Activated CD8-positive, alpha-beta T cell treated with anti-CD3 and anti-CD28 coated beads, Interleukin-2, amount 10 ng/mL, durations not matched to agents 7 days and 5 days (primary cell): Measurements from ENCODE around the gene DENND2D. TPM values are rescaled to one million over a fixed set of nuclear protein-coding genes. Genes with fewer than 3 reads are reported as not detected.
A peak's percentile ranks its signal among the peaks of the same experiment; 100 is the strongest.

ENCODE experiments used
- ATAC-seq: fragments of 150-1000 bp; cut with Tn5 transposase; one replicate; pipeline ENCODE4 v1.10.0; 2021; ENCODE audit warnings: moderate library complexity
- CTCF ChIA-PET: fragments of 350-600 bp; sonication (Branson Sonifier 250); formaldehyde crosslinking; loops from one replicate; lab custom pipeline; 2021; ENCODE audit warnings: antibody characterized with exemption; lab: Charles Lee
- POLR2A ChIA-PET: fragments of 350-600 bp; sonication (Branson Sonifier 250); formaldehyde crosslinking; loops from one replicate; lab custom pipeline; 2021; ENCODE audit warnings: antibody characterized with exemption; lab: Charles Lee
- DNase-seq: peaks from one replicate; pipeline ENCODE4 v3.0.0-alpha.2; 2020
- H3K27ac Mint-ChIP-seq: one replicate; pipeline ENCODE4 v1.8.0; 2021; ENCODE audit warnings: mild to moderate bottlenecking, mixed read lengths
- H3K27me3 Mint-ChIP-seq: one replicate; pipeline ENCODE4 v1.8.0; 2021; ENCODE audit warnings: low read depth, mixed read lengths
- H3K36me3 Mint-ChIP-seq: one replicate; pipeline ENCODE4 v1.8.0; 2021; ENCODE audit warnings: low read depth, mixed read lengths
- H3K4me1 Mint-ChIP-seq: one replicate; pipeline ENCODE4 v1.8.0; 2021; ENCODE audit warnings: low read depth, mixed read lengths
- H3K4me3 Mint-ChIP-seq: one replicate; pipeline ENCODE4 v1.8.0; 2021; ENCODE audit warnings: mild to moderate bottlenecking, mixed read lengths
- H3K9me3 Mint-ChIP-seq: one replicate; pipeline ENCODE4 v1.8.0; 2022; ENCODE audit warnings: mixed read lengths; ENCODE audit not compliant: insufficient read depth
- total RNA-seq, 2 experiments: library from RNA; stranded (reverse); gene quantifications; one replicate each; pipeline ENCODE4 v1.2.3, GENCODE V29; 2021

DENND2D gene
- total RNA-seq, result 100 to 1,000 TPM; 262 to 275 TPM

GRCh38 chr1:111199881-111200801 is at the start of gene DENND2D:
Gene DENND2D, minus strand, starts transcription at chr1:111200646. Its CDS starts 187 bp downstream, at chr1:111200459.
- DNase-seq, result peak; percentile 78
- Mint-ChIP-seq H3K9me3 (no peaks in the 10 kb centered on the region), H3K4me3 (peak within 1 kb of the TSS; percentile 99), H3K27ac (peak within 1 kb of the TSS; percentile 99), H3K36me3 (peaks cover 65% of the 10 kb centered on the region), H3K4me1 (peaks cover 55% of the 10 kb centered on the region), H3K27me3 (no peaks in the 10 kb centered on the region)
- POLR2A ChIA-PET, result interaction anchor here (0.6 to 10.4 kb wide), 16 partner anchors 8 to 393 kb away, joined by 3 to 570 read pairs (median 4); partner anchors contain the start of genes CEPT1, CHI3L2 and DRAM2
- peak; percentile 37 for ATAC-seq
- CTCF ChIA-PET, result interaction anchor here (0.6 to 14.9 kb wide), 11 partner anchors 9 to 547 kb away, joined by 3 to 528 read pairs (median 3); partner anchors contain the start of genes CEPT1, CHI3L2 and DRAM2

GRCh38 chr1:111249960-111250359 is 49.5 kb upstream of the DENND2D start:
- ATAC-seq (no peak), DNase-seq (no peak)
- no peaks in the 10 kb centered on the region for H3K36me3 Mint-ChIP-seq
- H3K4me3 Mint-ChIP-seq, result no peak overlapping the region
- no peaks in the 10 kb centered on the region for H3K27me3 Mint-ChIP-seq
- H3K4me1 Mint-ChIP-seq, result peaks cover 11% of the 10 kb centered on the region
- H3K27ac Mint-ChIP-seq, result no peak overlapping the region
- CTCF ChIA-PET, result interaction anchor here (1.3 to 2.0 kb wide), 2 partner anchors 192 to 219 kb away, joined by 3 to 7 read pairs; no protein-coding TSS in a partner anchor
- POLR2A ChIA-PET, result no interaction called here
- H3K9me3 Mint-ChIP-seq, result no peaks in the 10 kb centered on the region

GRCh38 chr1:111247125-111247838 is 46.8 kb upstream of the DENND2D start:
- H3K36me3 Mint-ChIP-seq, result peaks cover 14% of the 10 kb centered on the region
- ATAC-seq (no peak), DNase-seq (no peak)
- H3K4me3 Mint-ChIP-seq, result no peak overlapping the region
- H3K27me3 Mint-ChIP-seq, result no peaks in the 10 kb centered on the region
- no peak overlapping the region for H3K27ac Mint-ChIP-seq
- peaks cover 11% of the 10 kb centered on the region for H3K4me1 Mint-ChIP-seq
- ChIA-PET CTCF (interaction anchor here (1.0 kb wide), 1 partner anchor 12 kb away, joined by 3 read pairs; no protein-coding TSS in a partner anchor), POLR2A (no interaction called here)
- H3K9me3 Mint-ChIP-seq, result no peaks in the 10 kb centered on the region

- H3K4me3 Mint-ChIP-seq, result no peak overlapping the region
- H3K27ac Mint-ChIP-seq, result no peak overlapping the region
- DNase-seq, result no peak
- no peaks in the 10 kb centered on the region for H3K4me1 Mint-ChIP-seq
- no peaks in the 10 kb centered on the region for H3K27me3 Mint-ChIP-seq
- ChIA-PET POLR2A (interaction anchor here (0.5 kb wide), 1 partner anchor 46 kb away, joined by 3 read pairs; no protein-coding TSS in a partner anchor), CTCF (no interaction called here)
- H3K9me3 Mint-ChIP-seq, result no peaks in the 10 kb centered on the region
- no peak for ATAC-seq
- H3K36me3 Mint-ChIP-seq, result peaks cover 41% of the 10 kb centered on the region
Observed at GRCh38 chr1:111242805-111243523, 42.5 kb upstream of the DENND2D start.

GRCh38 chr1:111241797-111242196 is 41.4 kb upstream of the DENND2D start:
- H3K36me3 Mint-ChIP-seq, result peaks cover 53% of the 10 kb centered on the region
- ChIA-PET CTCF (interaction anchor here (0.7 kb wide), 1 partner anchor 230 kb away, joined by 3 read pairs; no protein-coding TSS in a partner anchor), POLR2A (no interaction called here)
- H3K27me3 Mint-ChIP-seq, result no peaks in the 10 kb centered on the region
- ATAC-seq (no peak), DNase-seq (no peak)
- H3K27ac Mint-ChIP-seq, result no peak overlapping the region
- H3K4me1 Mint-ChIP-seq, result no peaks in the 10 kb centered on the region
- H3K4me3 Mint-ChIP-seq, result no peak overlapping the region
- H3K9me3 Mint-ChIP-seq, result no peaks in the 10 kb centered on the region

GRCh38 chr1:111238056-111238795 is 37.8 kb upstream of the DENND2D start:
- Mint-ChIP-seq H3K9me3 (no peaks in the 10 kb centered on the region), H3K4me1 (no peaks in the 10 kb centered on the region), H3K27me3 (no peaks in the 10 kb centered on the region), H3K4me3 (no peak overlapping the region), H3K27ac (no peak overlapping the region), H3K36me3 (peaks cover 64% of the 10 kb centered on the region)
- no peak for DNase-seq
- POLR2A ChIA-PET, result no interaction called here
- ATAC-seq, result no peak
- CTCF ChIA-PET, result no interaction called here

- no peak overlapping the region for H3K4me3 Mint-ChIP-seq
- DNase-seq (no peak), ATAC-seq (no peak)
- peaks cover 61% of the 10 kb centered on the region for H3K36me3 Mint-ChIP-seq
- peaks cover 5% of the 10 kb centered on the region for H3K4me1 Mint-ChIP-seq
- H3K9me3 Mint-ChIP-seq, result no peaks in the 10 kb centered on the region
- ChIA-PET POLR2A (no interaction called here), CTCF (interaction anchor here (0.9 to 1.7 kb wide), 2 partner anchors 14 to 164 kb away, joined by 3 to 9 read pairs; no protein-coding TSS in a partner anchor)
- no peak overlapping the region for H3K27ac Mint-ChIP-seq
- no peaks in the 10 kb centered on the region for H3K27me3 Mint-ChIP-seq
Observed at GRCh38 chr1:111236806-111237205, 36.4 kb upstream of the DENND2D start.

GRCh38 chr1:111236379-111236778 is 35.9 kb upstream of the DENND2D start:
- ChIA-PET CTCF (interaction anchor here (1.7 kb wide), 1 partner anchor 13 kb away, joined by 9 read pairs; no protein-coding TSS in a partner anchor), POLR2A (no interaction called here)
- Mint-ChIP-seq H3K27me3 (no peaks in the 10 kb centered on the region), H3K4me1 (peaks cover 9% of the 10 kb centered on the region), H3K9me3 (no peaks in the 10 kb centered on the region), H3K4me3 (no peak overlapping the region), H3K27ac (no peak overlapping the region), H3K36me3 (peaks cover 60% of the 10 kb centered on the region)
- no peak for ATAC-seq
- DNase-seq, result no peak

- no peak for DNase-seq
- H3K27me3 Mint-ChIP-seq, result no peaks in the 10 kb centered on the region
- no peak overlapping the region for H3K4me3 Mint-ChIP-seq
- ChIA-PET CTCF (interaction anchor here (0.6 kb wide), 1 partner anchor 12 kb away, joined by 3 read pairs; no protein-coding TSS in a partner anchor), POLR2A (interaction anchor here (0.9 kb wide), 1 partner anchor 35 kb away, joined by 3 read pairs; no protein-coding TSS in a partner anchor)
- H3K4me1 Mint-ChIP-seq, result peaks cover 20% of the 10 kb centered on the region
- H3K27ac Mint-ChIP-seq, result no peak overlapping the region
- no peaks in the 10 kb centered on the region for H3K9me3 Mint-ChIP-seq
- H3K36me3 Mint-ChIP-seq, result peaks cover 56% of the 10 kb centered on the region
- no peak for ATAC-seq
Observed at GRCh38 chr1:111234866-111235265, 34.4 kb upstream of the DENND2D start.

- ChIA-PET CTCF (no interaction called here), POLR2A (no interaction called here)
- Mint-ChIP-seq H3K27ac (no peak overlapping the region), H3K9me3 (no peaks in the 10 kb centered on the region), H3K4me1 (peaks cover 23% of the 10 kb centered on the region), H3K36me3 (peaks cover 52% of the 10 kb centered on the region), H3K4me3 (no peak overlapping the region), H3K27me3 (no peaks in the 10 kb centered on the region)
- no peak for DNase-seq
- ATAC-seq, result no peak
Observed at GRCh38 chr1:111234258-111234657, 33.8 kb upstream of the DENND2D start.
